ENCODE data around the gene UBA6.

UBA6 gene

GRCh38 chr4:67700738-67701516, at the start of gene UBA6:
UBA6 (minus strand) TSS chr4:67701155; CDS start chr4:67701119, 36 bp downstream.
- TF ChIP-seq CTCF (IDR thresholded peaks at IDR 0.05; ENCODE audit: low read depth, low read length, missing control alignments) = peak; percentile 27
- peak; percentile 94 for DNase-seq (ENCODE audit: low read depth)
- H3K4me3 ChIP-seq (ENCODE audit: low read depth, low read length) = peak within 1 kb of the TSS; percentile 100

GRCh38 chr4:67750691-67751090, 49.7 kb upstream of the UBA6 start:
- H3K4me3 ChIP-seq (ENCODE audit: low read depth, low read length) = no peak overlapping the region
- TF ChIP-seq CTCF (IDR thresholded peaks at IDR 0.05; ENCODE audit: low read depth, low read length, missing control alignments) = no peak
- DNase-seq (ENCODE audit: low read depth) = no peak

- no peak for TF ChIP-seq CTCF (IDR thresholded peaks at IDR 0.05; ENCODE audit: low read depth, low read length, missing control alignments)
- DNase-seq (ENCODE audit: low read depth) = no peak
- H3K4me3 ChIP-seq (ENCODE audit: low read depth, low read length) = no peak overlapping the region
These were observed 48.3 kb upstream of the UBA6 start for GRCh38 chr4:67749286-67749685.

GRCh38 chr4:67746797-67747495, 46.0 kb upstream of the UBA6 start:
- peak; percentile 39 for TF ChIP-seq CTCF (IDR thresholded peaks at IDR 0.05; ENCODE audit: low read depth, low read length, missing control alignments)
- DNase-seq (ENCODE audit: low read depth) = peak; percentile 13
- H3K4me3 ChIP-seq (ENCODE audit: low read depth, low read length) = no peak overlapping the region

GRCh38 chr4:67744561-67745283, 43.8 kb upstream of the UBA6 start:
- DNase-seq (ENCODE audit: low read depth) = no peak

GRCh38 chr4:67743194-67743593, 42.2 kb upstream of the UBA6 start:
- no peak for DNase-seq (ENCODE audit: low read depth)
- no peak overlapping the region for H3K4me3 ChIP-seq (ENCODE audit: low read depth, low read length)
- no peak for TF ChIP-seq CTCF (IDR thresholded peaks at IDR 0.05; ENCODE audit: low read depth, low read length, missing control alignments)

More at GRCh38 chr4:67744561-67745283, 43.8 kb upstream of the UBA6 start:
- no peak overlapping the region for H3K4me3 ChIP-seq (ENCODE audit: low read depth, low read length)
- no peak for TF ChIP-seq CTCF (IDR thresholded peaks at IDR 0.05; ENCODE audit: low read depth, low read length, missing control alignments)

Data from GM12864 (cell line).